ENCODE results near the gene IER5L. TPM values are rescaled to one million over a fixed set of nuclear protein-coding genes. Genes with fewer than 3 reads are reported as not detected.

The IER5L gene
- total RNA-seq, 1 experiment from 2014 or later = 4.6 TPM

DNA sequence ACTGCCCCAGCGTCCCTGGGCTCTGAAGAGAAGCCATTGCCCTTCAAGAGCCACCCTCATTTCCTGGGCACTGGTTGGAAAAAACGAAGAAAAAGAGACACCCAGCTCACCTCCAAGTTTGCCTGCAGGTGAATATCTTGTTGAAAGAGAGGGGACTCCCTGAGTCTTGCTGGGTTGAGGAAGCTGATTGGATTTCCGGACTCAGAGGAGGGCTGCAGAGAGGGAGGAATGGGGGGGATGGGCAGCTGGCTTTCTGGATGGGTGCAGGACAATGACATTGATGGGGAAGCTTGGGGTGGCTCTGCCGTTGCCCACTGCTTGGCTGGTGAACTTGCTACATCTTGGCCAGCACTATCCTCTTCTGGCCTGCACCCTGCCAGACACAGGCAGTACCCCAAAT is 31.0 kb upstream of the IER5L start:
- CTCF ChIA-PET = interaction anchor here (0.6 to 2.7 kb wide), 7 partner anchors 27 to 417 kb away, joined by 3 to 15 read pairs (median 3); partner anchors contain the start of genes IER5L and NTMT1
- no peak for TF ChIP-seq TCF7 (CRISPR knock-in tag; IDR thresholded peaks at IDR 0.05; ENCODE audit: low read depth)
- no peak for TF ChIP-seq SP1 (CRISPR knock-in tag; conservative IDR thresholded peaks at IDR 0.05)
- TF ChIP-seq, protein P1, sequence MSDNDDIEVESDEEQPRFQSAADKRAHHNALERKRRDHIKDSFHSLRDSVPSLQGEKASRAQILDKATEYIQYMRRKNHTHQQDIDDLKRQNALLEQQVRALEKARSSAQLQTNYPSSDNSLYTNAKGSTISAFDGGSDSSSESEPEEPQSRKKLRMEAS (CRISPR knock-in tag; IDR thresholded peaks at IDR 0.05) = peak; percentile 16; the same call in 1 of the 2 replicates
- Mint-ChIP-seq H3K27me3 (ENCODE audit: low read depth) (peaks cover 2% of the 10 kb centered on the region; the same call in 1 of the 2 replicates), H3K4me3 (peak overlapping the region; percentile 97), H3K9me3 (no peaks in the 10 kb centered on the region), H3K27ac (peak overlapping the region; percentile 98), H3K36me3 (peaks cover 10% of the 10 kb centered on the region), H3K4me1 (peaks cover 38% of the 10 kb centered on the region)
- POLR2A ChIA-PET = interaction anchor here (0.6 to 1.0 kb wide), 2 partner anchors 31 to 111 kb away, joined by 3 to 4 read pairs; partner anchors contain the start of gene IER5L
- ATAC-seq = peak; percentile 28
- peak; percentile 45 for DNase-seq (ENCODE audit: low spot score)

DNA sequence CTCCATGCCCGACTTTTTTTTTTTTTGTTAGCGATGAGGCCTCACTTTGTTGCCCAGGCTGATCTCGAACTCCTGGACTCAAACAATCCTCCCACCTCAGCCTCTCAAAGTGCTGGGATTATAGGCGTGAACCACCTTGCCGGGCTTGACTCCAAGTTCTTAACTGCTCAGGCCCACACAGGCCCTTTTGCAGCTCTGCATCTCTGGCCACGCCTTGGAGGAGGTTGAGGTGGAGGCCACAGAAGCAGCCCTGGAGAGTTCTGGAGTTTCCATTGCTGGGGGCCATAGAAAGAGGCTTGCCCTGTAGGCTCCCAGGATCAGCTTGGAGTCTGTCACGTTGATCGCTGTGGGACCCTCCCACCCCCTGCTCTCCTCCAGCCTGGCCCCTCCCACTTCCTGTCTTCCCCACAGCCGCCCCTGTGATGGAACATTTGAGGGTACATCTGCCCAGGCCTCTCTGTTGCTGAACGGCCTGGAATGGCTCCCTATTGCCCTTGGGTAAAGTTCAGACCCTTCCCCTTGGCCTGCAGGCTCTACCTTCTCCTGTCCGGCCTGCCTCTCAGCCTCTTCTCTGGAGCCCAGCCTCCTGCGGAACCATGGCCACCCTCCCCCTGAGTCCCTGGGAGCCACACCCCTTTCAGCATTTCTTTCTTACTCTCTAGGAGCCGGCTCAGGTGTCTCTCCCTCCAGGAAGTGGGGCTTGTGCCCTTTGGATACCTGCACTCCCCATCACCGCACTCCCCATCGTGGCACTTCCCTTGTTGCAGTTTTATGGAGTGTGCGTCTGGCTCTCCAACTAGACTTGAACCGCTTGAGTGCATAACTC is 30.4 kb upstream of the IER5L start:
- Mint-ChIP-seq H3K4me3 (peak overlapping the region; percentile 97), H3K27me3 (ENCODE audit: low read depth) (peaks cover 3% of the 10 kb centered on the region; the same call in 1 of the 2 replicates), H3K36me3 (peaks cover 4% of the 10 kb centered on the region), H3K4me1 (peaks cover 38% of the 10 kb centered on the region), H3K27ac (peak overlapping the region; percentile 98), H3K9me3 (no peaks in the 10 kb centered on the region)
- ATAC-seq = peak; percentile 87
- DNase-seq (ENCODE audit: low spot score) = peak; percentile 84
- CTCF ChIA-PET = interaction anchor here (0.5 to 2.7 kb wide), 7 partner anchors 21 to 555 kb away, joined by 3 to 15 read pairs (median 4); partner anchors contain the start of gene IER5L
- POLR2A ChIA-PET = interaction anchor here (1.0 kb wide), 1 partner anchor 112 kb away, joined by 3 read pairs; no protein-coding TSS in a partner anchor
- TF ChIP-seq CREM (CRISPR knock-in tag; IDR thresholded peaks at IDR 0.05) = no peak
- TF ChIP-seq, protein P2, sequence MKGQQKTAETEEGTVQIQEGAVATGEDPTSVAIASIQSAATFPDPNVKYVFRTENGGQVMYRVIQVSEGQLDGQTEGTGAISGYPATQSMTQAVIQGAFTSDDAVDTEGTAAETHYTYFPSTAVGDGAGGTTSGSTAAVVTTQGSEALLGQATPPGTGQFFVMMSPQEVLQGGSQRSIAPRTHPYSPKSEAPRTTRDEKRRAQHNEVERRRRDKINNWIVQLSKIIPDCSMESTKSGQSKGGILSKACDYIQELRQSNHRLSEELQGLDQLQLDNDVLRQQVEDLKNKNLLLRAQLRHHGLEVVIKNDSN (CRISPR knock-in tag; IDR thresholded peaks at IDR 0.05) = no peak
- TF ChIP-seq, protein P3, sequence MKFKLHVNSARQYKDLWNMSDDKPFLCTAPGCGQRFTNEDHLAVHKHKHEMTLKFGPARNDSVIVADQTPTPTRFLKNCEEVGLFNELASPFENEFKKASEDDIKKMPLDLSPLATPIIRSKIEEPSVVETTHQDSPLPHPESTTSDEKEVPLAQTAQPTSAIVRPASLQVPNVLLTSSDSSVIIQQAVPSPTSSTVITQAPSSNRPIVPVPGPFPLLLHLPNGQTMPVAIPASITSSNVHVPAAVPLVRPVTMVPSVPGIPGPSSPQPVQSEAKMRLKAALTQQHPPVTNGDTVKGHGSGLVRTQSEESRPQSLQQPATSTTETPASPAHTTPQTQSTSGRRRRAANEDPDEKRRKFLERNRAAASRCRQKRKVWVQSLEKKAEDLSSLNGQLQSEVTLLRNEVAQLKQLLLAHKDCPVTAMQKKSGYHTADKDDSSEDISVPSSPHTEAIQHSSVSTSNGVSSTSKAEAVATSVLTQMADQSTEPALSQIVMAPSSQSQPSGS (CRISPR knock-in tag; IDR thresholded peaks at IDR 0.05; ENCODE audit: borderline replicate concordance, low read depth) = no peak
- no peak for TF ChIP-seq FOXK1 (CRISPR knock-in tag; IDR thresholded peaks at IDR 0.05)
- no peak for TF ChIP-seq ZNF317 (CRISPR knock-in tag; IDR thresholded peaks at IDR 0.05; ENCODE audit: borderline replicate concordance, low read depth)
- TF ChIP-seq ZNF396 (CRISPR knock-in tag; IDR thresholded peaks at IDR 0.05; ENCODE audit: borderline replicate concordance) = 0 out of 2 replicates have a peak, but pooled peaks have one; percentile 8
- no peak for TF ChIP-seq NR2C2 (CRISPR knock-in tag; IDR thresholded peaks at IDR 0.05)
- TF ChIP-seq, protein P4, sequence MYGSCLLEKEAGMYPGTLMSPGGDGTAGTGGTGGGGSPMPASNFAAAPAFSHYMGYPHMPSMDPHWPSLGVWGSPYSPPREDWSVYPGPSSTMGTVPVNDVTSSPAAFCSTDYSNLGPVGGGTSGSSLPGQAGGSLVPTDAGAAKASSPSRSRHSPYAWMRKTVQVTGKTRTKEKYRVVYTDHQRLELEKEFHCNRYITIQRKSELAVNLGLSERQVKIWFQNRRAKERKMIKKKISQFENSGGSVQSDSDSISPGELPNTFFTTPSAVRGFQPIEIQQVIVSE (CRISPR knock-in tag; IDR thresholded peaks at IDR 0.05; ENCODE audit: borderline replicate concordance) = no peak
- TF ChIP-seq, protein P5, sequence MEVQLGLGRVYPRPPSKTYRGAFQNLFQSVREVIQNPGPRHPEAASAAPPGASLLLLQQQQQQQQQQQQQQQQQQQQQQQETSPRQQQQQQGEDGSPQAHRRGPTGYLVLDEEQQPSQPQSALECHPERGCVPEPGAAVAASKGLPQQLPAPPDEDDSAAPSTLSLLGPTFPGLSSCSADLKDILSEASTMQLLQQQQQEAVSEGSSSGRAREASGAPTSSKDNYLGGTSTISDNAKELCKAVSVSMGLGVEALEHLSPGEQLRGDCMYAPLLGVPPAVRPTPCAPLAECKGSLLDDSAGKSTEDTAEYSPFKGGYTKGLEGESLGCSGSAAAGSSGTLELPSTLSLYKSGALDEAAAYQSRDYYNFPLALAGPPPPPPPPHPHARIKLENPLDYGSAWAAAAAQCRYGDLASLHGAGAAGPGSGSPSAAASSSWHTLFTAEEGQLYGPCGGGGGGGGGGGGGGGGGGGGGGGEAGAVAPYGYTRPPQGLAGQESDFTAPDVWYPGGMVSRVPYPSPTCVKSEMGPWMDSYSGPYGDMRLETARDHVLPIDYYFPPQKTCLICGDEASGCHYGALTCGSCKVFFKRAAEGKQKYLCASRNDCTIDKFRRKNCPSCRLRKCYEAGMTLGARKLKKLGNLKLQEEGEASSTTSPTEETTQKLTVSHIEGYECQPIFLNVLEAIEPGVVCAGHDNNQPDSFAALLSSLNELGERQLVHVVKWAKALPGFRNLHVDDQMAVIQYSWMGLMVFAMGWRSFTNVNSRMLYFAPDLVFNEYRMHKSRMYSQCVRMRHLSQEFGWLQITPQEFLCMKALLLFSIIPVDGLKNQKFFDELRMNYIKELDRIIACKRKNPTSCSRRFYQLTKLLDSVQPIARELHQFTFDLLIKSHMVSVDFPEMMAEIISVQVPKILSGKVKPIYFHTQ (CRISPR knock-in tag; IDR thresholded peaks at IDR 0.05) = no peak
- TF ChIP-seq, protein P6, sequence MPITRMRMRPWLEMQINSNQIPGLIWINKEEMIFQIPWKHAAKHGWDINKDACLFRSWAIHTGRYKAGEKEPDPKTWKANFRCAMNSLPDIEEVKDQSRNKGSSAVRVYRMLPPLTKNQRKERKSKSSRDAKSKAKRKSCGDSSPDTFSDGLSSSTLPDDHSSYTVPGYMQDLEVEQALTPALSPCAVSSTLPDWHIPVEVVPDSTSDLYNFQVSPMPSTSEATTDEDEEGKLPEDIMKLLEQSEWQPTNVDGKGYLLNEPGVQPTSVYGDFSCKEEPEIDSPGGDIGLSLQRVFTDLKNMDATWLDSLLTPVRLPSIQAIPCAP (CRISPR knock-in tag; IDR thresholded peaks at IDR 0.05) = no peak
- TF ChIP-seq, protein P7, sequence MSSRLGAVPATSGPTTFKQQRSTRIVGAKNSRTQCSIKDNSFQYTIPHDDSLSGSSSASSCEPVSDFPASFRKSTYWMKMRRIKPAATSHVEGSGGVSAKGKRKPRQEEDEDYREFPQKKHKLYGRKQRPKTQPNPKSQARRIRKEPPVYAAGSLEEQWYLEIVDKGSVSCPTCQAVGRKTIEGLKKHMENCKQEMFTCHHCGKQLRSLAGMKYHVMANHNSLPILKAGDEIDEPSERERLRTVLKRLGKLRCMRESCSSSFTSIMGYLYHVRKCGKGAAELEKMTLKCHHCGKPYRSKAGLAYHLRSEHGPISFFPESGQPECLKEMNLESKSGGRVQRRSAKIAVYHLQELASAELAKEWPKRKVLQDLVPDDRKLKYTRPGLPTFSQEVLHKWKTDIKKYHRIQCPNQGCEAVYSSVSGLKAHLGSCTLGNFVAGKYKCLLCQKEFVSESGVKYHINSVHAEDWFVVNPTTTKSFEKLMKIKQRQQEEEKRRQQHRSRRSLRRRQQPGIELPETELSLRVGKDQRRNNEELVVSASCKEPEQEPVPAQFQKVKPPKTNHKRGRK (CRISPR knock-in tag; IDR thresholded peaks at IDR 0.05; ENCODE audit: borderline replicate concordance) = no peak
- peak; percentile 39; the same call in 1 of the 2 replicates for TF ChIP-seq ETV6 (CRISPR knock-in tag; IDR thresholded peaks at IDR 0.05)
- TF ChIP-seq TP53 (CRISPR knock-in tag; IDR thresholded peaks at IDR 0.05) = no peak
- TF ChIP-seq, protein P8, sequence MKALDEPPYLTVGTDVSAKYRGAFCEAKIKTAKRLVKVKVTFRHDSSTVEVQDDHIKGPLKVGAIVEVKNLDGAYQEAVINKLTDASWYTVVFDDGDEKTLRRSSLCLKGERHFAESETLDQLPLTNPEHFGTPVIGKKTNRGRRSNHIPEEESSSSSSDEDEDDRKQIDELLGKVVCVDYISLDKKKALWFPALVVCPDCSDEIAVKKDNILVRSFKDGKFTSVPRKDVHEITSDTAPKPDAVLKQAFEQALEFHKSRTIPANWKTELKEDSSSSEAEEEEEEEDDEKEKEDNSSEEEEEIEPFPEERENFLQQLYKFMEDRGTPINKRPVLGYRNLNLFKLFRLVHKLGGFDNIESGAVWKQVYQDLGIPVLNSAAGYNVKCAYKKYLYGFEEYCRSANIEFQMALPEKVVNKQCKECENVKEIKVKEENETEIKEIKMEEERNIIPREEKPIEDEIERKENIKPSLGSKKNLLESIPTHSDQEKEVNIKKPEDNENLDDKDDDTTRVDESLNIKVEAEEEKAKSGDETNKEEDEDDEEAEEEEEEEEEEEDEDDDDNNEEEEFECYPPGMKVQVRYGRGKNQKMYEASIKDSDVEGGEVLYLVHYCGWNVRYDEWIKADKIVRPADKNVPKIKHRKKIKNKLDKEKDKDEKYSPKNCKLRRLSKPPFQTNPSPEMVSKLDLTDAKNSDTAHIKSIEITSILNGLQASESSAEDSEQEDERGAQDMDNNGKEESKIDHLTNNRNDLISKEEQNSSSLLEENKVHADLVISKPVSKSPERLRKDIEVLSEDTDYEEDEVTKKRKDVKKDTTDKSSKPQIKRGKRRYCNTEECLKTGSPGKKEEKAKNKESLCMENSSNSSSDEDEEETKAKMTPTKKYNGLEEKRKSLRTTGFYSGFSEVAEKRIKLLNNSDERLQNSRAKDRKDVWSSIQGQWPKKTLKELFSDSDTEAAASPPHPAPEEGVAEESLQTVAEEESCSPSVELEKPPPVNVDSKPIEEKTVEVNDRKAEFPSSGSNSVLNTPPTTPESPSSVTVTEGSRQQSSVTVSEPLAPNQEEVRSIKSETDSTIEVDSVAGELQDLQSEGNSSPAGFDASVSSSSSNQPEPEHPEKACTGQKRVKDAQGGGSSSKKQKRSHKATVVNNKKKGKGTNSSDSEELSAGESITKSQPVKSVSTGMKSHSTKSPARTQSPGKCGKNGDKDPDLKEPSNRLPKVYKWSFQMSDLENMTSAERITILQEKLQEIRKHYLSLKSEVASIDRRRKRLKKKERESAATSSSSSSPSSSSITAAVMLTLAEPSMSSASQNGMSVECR (CRISPR knock-in tag; IDR thresholded peaks at IDR 0.05; ENCODE audit: borderline replicate concordance) = peak; percentile 33; the same call in 1 of the 2 replicates
- no peak for TF ChIP-seq ZNF121 (CRISPR knock-in tag; IDR thresholded peaks at IDR 0.05)
- TF ChIP-seq ZBTB21 (CRISPR knock-in tag; IDR thresholded peaks at IDR 0.05; ENCODE audit: borderline replicate concordance) = no peak
